BE2C (cell line): ENCODE data around the gene SNAPC4.

ENCODE experiments used
- DNase-seq: peaks from one replicate; pipeline ENCODE4 v3.0.0-alpha.2; 2020
- H3K27me3 ChIP-seq: fragments of 250-450 bp; sonication (Bioruptor Pico); 2 replicates; pipeline ENCODE4 v1.5.1; 2020; ENCODE audit warnings: mild to moderate bottlenecking
- H3K36me3 ChIP-seq: fragments of 250-450 bp; sonication (Bioruptor Pico); 2 replicates; pipeline ENCODE4 v1.5.1; 2020; ENCODE audit warnings: mild to moderate bottlenecking
- H3K4me1 ChIP-seq: fragments of 250-450 bp; sonication (Bioruptor Pico); 2 replicates; pipeline ENCODE4 v1.5.1; 2020
- H3K4me3 ChIP-seq: 2 replicates; pipeline ENCODE4 v1.5.1; 2011; ENCODE audit warnings: low read depth, low read length
- H3K9me3 ChIP-seq: fragments of 250-450 bp; sonication (Bioruptor Pico); 2 replicates; pipeline ENCODE4 v1.5.1; 2020
- CTCF ChIP-seq: IDR thresholded peaks from 2 replicates; pipeline ENCODE4 v1.5.1; 2012; ENCODE audit warnings: mild to moderate bottlenecking, low read depth, low read length

SNAPC4 gene

GRCh38 chr9:136402067-136402466 lies 2.1 kb upstream of the SNAPC4 start:
- Histone ChIP-seq H3K27me3 (no peaks in the 10 kb centered on the region), H3K9me3 (no peaks in the 10 kb centered on the region), H3K4me1 (peaks cover 5% of the 10 kb centered on the region), H3K36me3 (peaks cover 60% of the 10 kb centered on the region), H3K4me3 (no peak overlapping the region)
- no peak for DNase-seq
- no peak for TF ChIP-seq CTCF

DNA sequence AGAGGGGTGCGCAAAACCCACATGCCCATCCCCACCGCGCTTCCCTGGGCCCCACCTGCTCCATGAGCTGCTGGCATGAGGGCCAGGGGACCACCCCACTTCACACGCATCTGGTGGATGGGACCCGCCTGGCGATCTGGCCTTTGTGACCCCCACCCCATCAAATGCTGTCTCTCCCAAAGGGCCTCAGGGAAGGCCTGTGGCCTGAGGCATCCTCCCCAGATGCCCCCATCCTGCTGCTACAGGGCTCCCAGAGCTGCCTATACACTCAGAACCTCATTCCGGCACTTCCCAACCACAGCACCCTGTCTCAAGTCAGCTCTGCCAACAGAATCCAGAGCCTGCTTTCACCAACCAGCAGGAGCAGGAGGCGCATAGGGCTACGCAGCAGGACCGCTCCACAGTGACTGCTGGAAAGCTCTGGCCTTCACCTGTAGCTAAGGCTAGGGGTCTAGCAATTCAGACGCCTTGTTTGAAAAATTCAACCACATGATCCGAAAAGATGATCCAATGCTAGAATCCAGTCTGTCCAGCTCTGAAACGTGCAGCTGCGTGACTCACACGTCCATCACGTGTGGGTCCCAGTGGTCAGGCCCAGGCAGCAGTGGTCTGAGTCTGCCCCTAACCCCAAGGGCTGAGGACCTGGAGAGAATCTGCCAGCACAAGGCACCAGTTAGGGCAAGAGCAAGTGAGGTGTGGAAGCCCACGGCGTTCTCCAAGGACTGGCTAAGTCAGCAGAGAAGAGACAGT lies 1.4 kb upstream of the SNAPC4 start:
- Histone ChIP-seq H3K4me3 (no peak overlapping the region), H3K9me3 (no peaks in the 10 kb centered on the region), H3K36me3 (peaks cover 60% of the 10 kb centered on the region), H3K27me3 (no peaks in the 10 kb centered on the region), H3K4me1 (peaks cover 5% of the 10 kb centered on the region)
- no peak for TF ChIP-seq CTCF
- DNase-seq, result no peak

DNA sequence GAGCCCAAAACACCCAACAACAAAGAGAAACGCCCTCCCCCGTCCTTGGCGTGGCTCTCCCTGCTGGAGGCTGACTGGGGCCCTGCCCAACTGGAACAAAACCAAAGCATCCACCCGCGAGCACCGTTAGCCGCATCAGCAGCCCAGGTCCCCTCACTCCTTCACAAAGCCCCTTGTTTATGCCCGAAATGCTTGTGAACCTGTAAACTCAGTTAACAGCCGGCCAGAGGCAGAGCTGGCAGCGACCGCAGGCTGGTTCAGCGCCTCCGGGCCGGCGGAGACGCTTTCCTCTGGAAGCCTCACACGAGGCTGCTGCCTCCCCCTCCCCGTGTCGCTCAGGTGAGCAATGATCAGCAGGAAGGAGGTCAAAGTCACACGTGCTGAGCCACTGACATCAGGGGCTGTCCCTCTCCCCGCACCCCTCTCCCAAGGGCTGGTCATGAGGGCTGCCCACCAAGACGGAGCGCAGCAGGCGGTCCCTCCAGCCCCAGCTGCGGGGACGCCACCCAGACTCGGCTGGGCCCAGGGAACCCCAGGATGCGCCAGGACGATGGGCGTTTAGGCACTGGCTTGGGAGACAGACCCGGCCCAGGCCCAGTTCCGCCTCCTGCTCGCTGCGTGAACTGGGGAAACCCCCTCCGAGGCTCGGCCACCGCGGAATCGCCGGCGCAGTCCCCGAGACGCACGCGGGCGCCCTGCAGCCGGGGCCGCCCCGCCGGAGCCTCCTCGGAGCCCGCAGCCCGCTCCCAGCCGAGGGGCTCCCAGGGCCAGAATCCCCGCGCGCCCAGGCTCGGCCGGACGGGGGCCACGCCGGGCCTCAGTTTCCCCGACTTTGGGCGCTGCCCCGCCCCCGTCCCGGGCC lies 563 bp downstream of the SNAPC4 start:
- Histone ChIP-seq H3K36me3 (peaks cover 61% of the 10 kb centered on the region), H3K4me3 (peak overlapping the region; percentile 81), H3K9me3 (no peaks in the 10 kb centered on the region), H3K27me3 (no peaks in the 10 kb centered on the region), H3K4me1 (peaks cover 5% of the 10 kb centered on the region)
- no peak for TF ChIP-seq CTCF
- no peak for DNase-seq

DNA sequence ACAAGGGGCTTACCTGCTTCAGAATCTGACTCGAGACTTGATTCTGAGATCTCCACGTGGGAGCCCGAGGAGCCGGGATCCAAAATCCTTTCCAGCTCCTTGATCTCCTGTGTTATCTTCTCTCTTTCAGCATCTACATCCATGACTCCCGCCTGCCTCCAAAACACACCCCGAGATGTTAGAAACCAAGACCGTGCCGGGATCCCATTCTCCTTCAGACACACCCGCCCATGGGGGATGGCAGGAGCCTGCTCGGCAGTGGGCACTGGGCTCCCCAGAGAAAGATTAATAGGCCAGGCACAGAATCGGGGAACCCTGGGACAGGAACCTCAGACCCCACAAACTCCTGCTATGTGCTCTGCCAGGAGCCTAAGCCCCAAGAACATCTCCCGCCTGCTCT lies 1.7 kb downstream of the SNAPC4 start:
- H3K36me3 ChIP-seq, result peaks cover 62% of the 10 kb centered on the region
- no peak for DNase-seq
- H3K9me3 ChIP-seq, result no peaks in the 10 kb centered on the region
- no peaks in the 10 kb centered on the region for H3K27me3 ChIP-seq
- H3K4me1 ChIP-seq, result peaks cover 5% of the 10 kb centered on the region
- H3K4me3 ChIP-seq, result peak overlapping the region; percentile 81; the same call in 1 of the 2 replicates
- TF ChIP-seq CTCF, result no peak

- no peak for DNase-seq
- H3K36me3 ChIP-seq, result peaks cover 68% of the 10 kb centered on the region
Measured at GRCh38 chr9:136397643-136398042, 2.3 kb downstream of the SNAPC4 start.

More at GRCh38 chr9:136397643-136398042, 2.3 kb downstream of the SNAPC4 start:
- peaks cover 5% of the 10 kb centered on the region for H3K4me1 ChIP-seq
- no peaks in the 10 kb centered on the region for H3K27me3 ChIP-seq
- no peak for TF ChIP-seq CTCF
- H3K4me3 ChIP-seq, result no peak overlapping the region
- no peaks in the 10 kb centered on the region for H3K9me3 ChIP-seq
